ENCODE results near the gene GPRC5B.

Gene GPRC5B, protein sequence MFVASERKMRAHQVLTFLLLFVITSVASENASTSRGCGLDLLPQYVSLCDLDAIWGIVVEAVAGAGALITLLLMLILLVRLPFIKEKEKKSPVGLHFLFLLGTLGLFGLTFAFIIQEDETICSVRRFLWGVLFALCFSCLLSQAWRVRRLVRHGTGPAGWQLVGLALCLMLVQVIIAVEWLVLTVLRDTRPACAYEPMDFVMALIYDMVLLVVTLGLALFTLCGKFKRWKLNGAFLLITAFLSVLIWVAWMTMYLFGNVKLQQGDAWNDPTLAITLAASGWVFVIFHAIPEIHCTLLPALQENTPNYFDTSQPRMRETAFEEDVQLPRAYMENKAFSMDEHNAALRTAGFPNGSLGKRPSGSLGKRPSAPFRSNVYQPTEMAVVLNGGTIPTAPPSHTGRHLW

DNA sequence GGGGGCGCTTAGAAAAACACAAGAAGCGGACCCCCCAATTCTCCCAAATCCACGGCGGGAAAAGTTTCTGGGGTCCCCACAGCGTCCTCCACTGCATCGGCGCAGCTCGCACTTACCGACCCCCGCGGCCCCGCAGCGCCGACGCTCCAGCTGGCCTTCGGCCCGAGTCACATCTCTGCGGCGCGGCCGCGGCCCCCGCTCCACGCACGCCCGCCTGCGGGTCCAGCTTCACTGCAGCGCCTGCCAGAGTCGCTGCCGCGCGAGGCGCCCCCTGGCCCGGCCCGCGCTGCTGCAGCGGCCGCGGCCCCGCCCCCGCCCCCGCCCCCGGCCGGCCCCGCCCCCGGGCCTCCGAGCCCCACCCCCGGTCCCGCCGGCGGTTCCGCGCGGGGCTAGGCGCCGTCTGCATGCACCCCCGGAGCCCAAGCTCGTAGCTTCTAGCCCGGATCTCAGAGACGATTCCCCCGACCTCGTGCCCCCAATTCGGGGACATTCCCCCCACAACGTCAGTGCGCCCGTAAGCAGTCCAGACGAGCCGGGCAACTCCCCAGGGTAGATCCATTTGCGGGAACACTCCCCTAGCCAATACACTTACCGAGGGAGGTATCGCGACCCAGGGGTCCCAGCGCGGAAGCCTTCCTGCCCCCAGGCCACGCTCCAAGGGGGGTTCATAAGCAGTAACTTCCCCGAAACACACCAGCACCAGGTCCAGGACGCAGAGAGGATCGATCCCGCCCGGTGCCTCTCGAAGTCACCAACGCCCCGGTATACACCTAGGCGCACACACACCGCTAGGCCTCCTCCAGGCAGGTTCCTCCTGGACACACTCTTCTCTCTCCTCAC, at the start of gene GPRC5B:
TSS of gene GPRC5B (minus strand) at position 238 of the 840 bp plus-strand sequence. CDS start 12,003 bp downstream, outside the sequence.
- TF ChIP-seq, protein P1, sequence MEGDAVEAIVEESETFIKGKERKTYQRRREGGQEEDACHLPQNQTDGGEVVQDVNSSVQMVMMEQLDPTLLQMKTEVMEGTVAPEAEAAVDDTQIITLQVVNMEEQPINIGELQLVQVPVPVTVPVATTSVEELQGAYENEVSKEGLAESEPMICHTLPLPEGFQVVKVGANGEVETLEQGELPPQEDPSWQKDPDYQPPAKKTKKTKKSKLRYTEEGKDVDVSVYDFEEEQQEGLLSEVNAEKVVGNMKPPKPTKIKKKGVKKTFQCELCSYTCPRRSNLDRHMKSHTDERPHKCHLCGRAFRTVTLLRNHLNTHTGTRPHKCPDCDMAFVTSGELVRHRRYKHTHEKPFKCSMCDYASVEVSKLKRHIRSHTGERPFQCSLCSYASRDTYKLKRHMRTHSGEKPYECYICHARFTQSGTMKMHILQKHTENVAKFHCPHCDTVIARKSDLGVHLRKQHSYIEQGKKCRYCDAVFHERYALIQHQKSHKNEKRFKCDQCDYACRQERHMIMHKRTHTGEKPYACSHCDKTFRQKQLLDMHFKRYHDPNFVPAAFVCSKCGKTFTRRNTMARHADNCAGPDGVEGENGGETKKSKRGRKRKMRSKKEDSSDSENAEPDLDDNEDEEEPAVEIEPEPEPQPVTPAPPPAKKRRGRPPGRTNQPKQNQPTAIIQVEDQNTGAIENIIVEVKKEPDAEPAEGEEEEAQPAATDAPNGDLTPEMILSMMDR (conservative IDR thresholded peaks at IDR 0.05; ENCODE audit: low read depth, low read length), result no peak
- Histone ChIP-seq H3K27me3 (ENCODE audit: insufficient read depth, low read depth) (no peaks in the 10 kb centered on the region), H3K4me2 (peak within 1 kb of the TSS; percentile 71; the same call in 1 of the 2 replicates), H4K20me1 (ENCODE audit: insufficient read depth) (no peaks in the 10 kb centered on the region), H3K36me3 (ENCODE audit: insufficient read depth) (no peaks in the 10 kb centered on the region), H3K4me3 (IDR thresholded peaks at IDR 0.05; ENCODE audit: insufficient read depth, low read depth, low read length) (no peak within 1 kb of the TSS), H3K9ac (peak within 1 kb of the TSS; percentile 42; the same call in 1 of the 2 replicates), H3K4me1 (ENCODE audit: low read depth, poor library complexity, severe bottlenecking) (peaks cover 8% of the 10 kb centered on the region), H3K27ac (no peak within 1 kb of the TSS), H3K79me2 (ENCODE audit: insufficient read depth, low read depth) (no peaks in the 10 kb centered on the region), H2AFZ (ENCODE audit: low read depth) (peak within 1 kb of the TSS; percentile 92)

DNA sequence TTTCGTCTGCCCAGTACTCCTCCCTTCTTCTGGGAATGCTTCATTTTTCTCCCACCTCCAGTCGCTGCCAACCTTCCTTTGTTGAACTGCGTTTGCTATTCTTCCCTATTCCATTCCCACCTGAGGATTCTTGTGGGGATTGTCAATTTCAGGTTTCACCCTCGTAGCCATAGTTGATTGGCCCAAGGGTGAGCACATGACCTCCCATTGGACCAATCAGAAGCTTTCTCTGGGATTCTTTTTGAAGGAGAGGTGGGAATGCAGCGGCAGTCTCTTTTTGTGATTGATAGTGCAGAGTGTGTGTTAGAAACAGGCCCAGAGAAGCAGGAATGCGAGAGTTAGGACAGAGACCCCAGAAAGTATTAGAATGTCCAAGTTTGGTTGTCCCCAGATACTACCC, 49.1 kb upstream of the GPRC5B start:
- Histone ChIP-seq H4K20me1 (ENCODE audit: insufficient read depth) (no peaks in the 10 kb centered on the region), H3K4me2 (no peak overlapping the region), H3K27ac (no peak overlapping the region), H3K4me1 (ENCODE audit: low read depth, poor library complexity, severe bottlenecking) (no peaks in the 10 kb centered on the region), H3K79me2 (ENCODE audit: insufficient read depth, low read depth) (no peaks in the 10 kb centered on the region), H3K36me3 (ENCODE audit: insufficient read depth) (no peaks in the 10 kb centered on the region), H3K9ac (no peak overlapping the region), H3K27me3 (ENCODE audit: insufficient read depth, low read depth) (no peaks in the 10 kb centered on the region), H2AFZ (ENCODE audit: low read depth) (no peak overlapping the region), H3K4me3 (IDR thresholded peaks at IDR 0.05; ENCODE audit: insufficient read depth, low read depth, low read length) (no peak overlapping the region)
- TF ChIP-seq, protein P1 (conservative IDR thresholded peaks at IDR 0.05; ENCODE audit: low read depth, low read length), result no peak

DNA sequence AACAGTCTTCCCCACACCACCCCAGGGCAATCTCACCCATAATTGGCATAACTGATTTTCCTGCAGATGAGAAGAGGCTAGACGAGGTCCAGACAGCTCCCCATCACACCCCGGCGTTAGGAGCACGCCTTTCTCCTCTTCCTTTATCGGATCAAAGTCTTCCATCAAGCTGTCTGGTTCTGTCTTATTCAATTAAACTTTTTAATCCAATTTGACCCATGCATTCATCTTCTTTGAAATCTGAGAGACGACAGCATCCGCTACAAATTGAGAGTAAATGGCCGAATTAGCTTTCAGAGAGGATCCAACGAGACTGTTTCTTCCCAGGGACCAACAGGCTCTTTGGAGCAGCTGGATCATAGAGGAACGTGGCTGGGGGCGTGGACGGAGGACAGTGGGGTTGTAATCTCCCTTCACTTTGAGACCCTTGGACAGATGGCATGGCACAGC, 44.4 kb upstream of the GPRC5B start:
- H3K27me3 ChIP-seq (ENCODE audit: insufficient read depth, low read depth), result no peaks in the 10 kb centered on the region
- no peaks in the 10 kb centered on the region for H3K79me2 ChIP-seq (ENCODE audit: insufficient read depth, low read depth)
- H2AFZ ChIP-seq (ENCODE audit: low read depth), result no peak overlapping the region
- H4K20me1 ChIP-seq (ENCODE audit: insufficient read depth), result no peaks in the 10 kb centered on the region
- H3K4me1 ChIP-seq (ENCODE audit: low read depth, poor library complexity, severe bottlenecking), result no peaks in the 10 kb centered on the region
- no peak overlapping the region for H3K4me2 ChIP-seq
- TF ChIP-seq, protein P1 (conservative IDR thresholded peaks at IDR 0.05; ENCODE audit: low read depth, low read length), result no peak
- no peak overlapping the region for H3K9ac ChIP-seq
- H3K27ac ChIP-seq, result no peak overlapping the region
- H3K36me3 ChIP-seq (ENCODE audit: insufficient read depth), result no peaks in the 10 kb centered on the region
- no peak overlapping the region for H3K4me3 ChIP-seq (IDR thresholded peaks at IDR 0.05; ENCODE audit: insufficient read depth, low read depth, low read length)

DNA sequence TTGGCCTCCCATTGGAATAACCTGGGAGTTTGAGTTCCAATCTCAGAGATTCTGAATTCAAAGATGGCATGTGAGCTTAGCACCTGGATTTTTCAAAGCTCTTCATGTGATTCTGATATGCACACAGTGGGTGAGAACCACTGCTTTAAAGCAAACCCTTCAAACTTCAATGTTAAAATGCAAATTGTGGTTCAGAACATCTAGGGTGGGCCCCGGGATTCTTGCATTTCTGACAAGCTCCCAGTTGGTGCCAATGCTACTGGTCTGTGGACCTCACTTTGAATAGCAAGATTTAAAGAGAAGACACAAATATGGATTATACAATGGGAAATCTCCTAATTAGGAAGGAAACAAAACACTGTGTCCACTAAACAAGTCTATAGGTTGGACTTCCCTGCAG, 43.8 kb upstream of the GPRC5B start:
- H3K36me3 ChIP-seq (ENCODE audit: insufficient read depth), result no peaks in the 10 kb centered on the region
- H4K20me1 ChIP-seq (ENCODE audit: insufficient read depth), result no peaks in the 10 kb centered on the region
- H3K4me2 ChIP-seq, result no peak overlapping the region
- no peak overlapping the region for H3K27ac ChIP-seq
- no peaks in the 10 kb centered on the region for H3K27me3 ChIP-seq (ENCODE audit: insufficient read depth, low read depth)
- TF ChIP-seq, protein P1 (conservative IDR thresholded peaks at IDR 0.05; ENCODE audit: low read depth, low read length), result no peak
- no peak overlapping the region for H3K9ac ChIP-seq
- no peak overlapping the region for H2AFZ ChIP-seq (ENCODE audit: low read depth)
- no peaks in the 10 kb centered on the region for H3K4me1 ChIP-seq (ENCODE audit: low read depth, poor library complexity, severe bottlenecking)
- H3K79me2 ChIP-seq (ENCODE audit: insufficient read depth, low read depth), result no peaks in the 10 kb centered on the region
- H3K4me3 ChIP-seq (IDR thresholded peaks at IDR 0.05; ENCODE audit: insufficient read depth, low read depth, low read length), result no peak overlapping the region

Measured in KMS-11 (cell line).